SK-N-SH (cell line): ENCODE data around the gene KCNK4. TPM values are rescaled to one million over a fixed set of nuclear protein-coding genes. Genes with fewer than 3 reads are reported as not detected.

Experiments
- CTCF ChIA-PET: fragments of 300-600, 350-600 bp; formaldehyde crosslinking; extraction: SDS; loops from one replicate; lab custom pipeline; 2021; lab: Yijun Ruan, JAX
- POLR2A ChIA-PET: fragments of 350-600 bp; sonication (Branson Sonifier 250); formaldehyde crosslinking; extraction: SDS; loops from one replicate; lab custom pipeline; 2020; ENCODE audit warnings: antibody characterized with exemption, inconsistent platforms; lab: Yijun Ruan, JAX
- DNase-seq: peaks from one replicate; pipeline ENCODE4 v3.0.0; 2012
- H2AFZ ChIP-seq: fragments of 200-600 bp; sonication (generic); 2 replicates; pipeline ENCODE4 v1.8.1; 2016; ENCODE audit warnings: antibody characterized with exemption, mild to moderate bottlenecking, low read depth
- H3F3A ChIP-seq: fragments of 200-600 bp; sonication (generic); replicated peaks from 2 replicates; pipeline ENCODE3; 2016; ENCODE audit warnings: antibody characterized with exemption, mild to moderate bottlenecking; ENCODE audit not compliant: insufficient read depth
- H3K27ac ChIP-seq, 2 experiments: fragments of 200-500 bp in 1 of 2; fragments of 200-600 bp in 1 of 2; sonication (Bioruptor generic) in 1 of 2; sonication (generic), shearing (Covaris generic) in 1 of 2; 2 replicates each; pipeline versions ENCODE4 v1.5.1 to v1.6.1; 2014 to 2016; ENCODE audit warnings: low read depth in 2 of 2, inconsistent platforms in 1 of 2, low read length in 1 of 2, mild to moderate bottlenecking in 1 of 2, mixed read lengths in 1 of 2
- H3K27me3 ChIP-seq: fragments of 200-600 bp; sonication (generic), shearing (Covaris generic); 2 replicates; pipeline ENCODE4 v1.6.1; 2016; ENCODE audit warnings: mixed run types; ENCODE audit not compliant: insufficient read depth
- H3K36me3 ChIP-seq, 2 experiments: fragments of 200-500 bp in 1 of 2; fragments of 200-600 bp in 1 of 2; sonication (Bioruptor generic) in 1 of 2; sonication (generic) in 1 of 2; replicated peaks in 1 of 2; 2 replicates each; pipeline versions ENCODE3 to v1.5.1; 2014 to 2016; ENCODE audit warnings: low read length in 1 of 2, mild to moderate bottlenecking in 1 of 2; ENCODE audit not compliant: insufficient read depth in 2 of 2, control insufficient read depth in 1 of 2
- H3K4me1 ChIP-seq, 2 experiments: fragments of 200-500 bp in 1 of 2; fragments of 200-600 bp in 1 of 2; sonication (Bioruptor generic) in 1 of 2; sonication (generic), shearing (Covaris generic) in 1 of 2; 2 replicates each; pipeline versions ENCODE4 v1.5.1 to v1.6.1; 2014 to 2016; ENCODE audit warnings: low read depth in 1 of 2, low read length in 1 of 2, mixed run types in 1 of 2; ENCODE audit not compliant: insufficient read depth in 2 of 2, control insufficient read depth in 1 of 2
- H3K4me2 ChIP-seq: fragments of 200-600 bp; sonication (generic), shearing (Covaris generic); 2 replicates; pipeline ENCODE4 v1.6.1; 2017; ENCODE audit warnings: mixed run types
- H3K4me3 ChIP-seq, 2 experiments: fragments of 200-500 bp in 1 of 2; fragments of 200-600 bp in 1 of 2; sonication (Bioruptor generic) in 1 of 2; sonication (generic), shearing (Covaris generic) in 1 of 2; 2 replicates each; pipeline versions ENCODE4 v1.5.1 to v1.8.1; 2014 to 2016; ENCODE audit warnings: low read depth in 2 of 2, inconsistent platforms in 1 of 2, low read length in 1 of 2, mild to moderate bottlenecking in 1 of 2, mixed read lengths in 1 of 2, moderate library complexity in 1 of 2
- H3K79me2 ChIP-seq: fragments of 200-600 bp; sonication (generic); 2 replicates; pipeline ENCODE4 v1.8.1; 2017; ENCODE audit warnings: mild to moderate bottlenecking; ENCODE audit not compliant: insufficient read depth
- H3K9ac ChIP-seq: fragments of 200-600 bp; sonication (generic); 2 replicates; pipeline ENCODE4 v1.6.1; 2017; ENCODE audit warnings: mixed run types
- H3K9me2 ChIP-seq: fragments of 200-600 bp; sonication (generic); 2 replicates; pipeline ENCODE4 v1.6.1; 2017; ENCODE audit warnings: mixed run types
- H3K9me3 ChIP-seq: fragments of 200-600 bp; sonication (generic); 2 replicates; pipeline ENCODE4 v1.6.1; 2017; ENCODE audit warnings: mixed run types, mild to moderate bottlenecking, moderate library complexity
- H4K20me1 ChIP-seq: fragments of 200-600 bp; sonication (generic); 2 replicates; pipeline ENCODE4 v1.6.1; 2017; ENCODE audit warnings: mild to moderate bottlenecking, mixed run types; ENCODE audit not compliant: insufficient read depth
- CTCF ChIP-seq: fragments of 200-600 bp; sonication (generic); IDR thresholded peaks from 2 replicates; pipeline ENCODE4 v1.6.1; 2017; ENCODE audit warnings: antibody characterized with exemption, mild to moderate bottlenecking, moderate library complexity
- FOSL2 ChIP-seq: IDR thresholded peaks from 2 replicates; pipeline ENCODE4 v1.4.0; 2012; ENCODE audit warnings: low read depth, mild to moderate bottlenecking, moderate library complexity, borderline replicate concordance
- FOXJ3 ChIP-seq: sonication (generic); formaldehyde crosslinking; IDR thresholded peaks from 2 replicates; pipeline ENCODE4 v1.5.1; 2020; ENCODE audit warnings: mild to moderate bottlenecking, missing genetic modification reagents
- MAX ChIP-seq: IDR thresholded peaks from 2 replicates; pipeline ENCODE4 v1.4.0; 2012; ENCODE audit warnings: low read depth
- MEF2A ChIP-seq: IDR thresholded peaks from 2 replicates; pipeline ENCODE4 v1.4.0; 2012; ENCODE audit warnings: low read depth, borderline replicate concordance
- PBX3 ChIP-seq: IDR thresholded peaks from 2 replicates; pipeline ENCODE4; 2012
- RCOR1 ChIP-seq: fragments of 150-350 bp; IDR thresholded peaks from 2 replicates; pipeline ENCODE4 v1.6.1; 2017; ENCODE audit warnings: antibody characterized with exemption, low read length
- SIN3A ChIP-seq: IDR thresholded peaks from 2 replicates; pipeline ENCODE4 v1.6.1; 2012; ENCODE audit warnings: low read depth, mild to moderate bottlenecking, low read length, moderate library complexity, borderline replicate concordance
- TAF1 ChIP-seq: IDR thresholded peaks from 2 replicates; pipeline ENCODE4 v1.6.1; 2012; ENCODE audit warnings: low read depth, mild to moderate bottlenecking, low read length, moderate library complexity, borderline replicate concordance
- TEAD4 ChIP-seq: IDR thresholded peaks from 2 replicates; pipeline ENCODE4 v1.4.0; 2012; ENCODE audit warnings: mild to moderate bottlenecking, borderline replicate concordance; ENCODE audit not compliant: insufficient read depth
- USF2 ChIP-seq: fragments of 150-350 bp; IDR thresholded peaks from 2 replicates; pipeline ENCODE4 v1.6.1; 2017; ENCODE audit warnings: antibody characterized with exemption, low read length, low read depth, borderline replicate concordance
- YY1 ChIP-seq: IDR thresholded peaks from 2 replicates; pipeline ENCODE4 v1.4.0; 2012; ENCODE audit warnings: low read depth, mild to moderate bottlenecking
- WGBS: methylation state at CpG from one replicate; pipeline ENCODE4 v1.1.6; 2017; ENCODE audit warnings: low lambda C conversion rate; 5-methylcytosine and 5-hydroxymethylcytosine counted together
- polyA plus RNA-seq, 3 experiments: library from polyadenylated mRNA; depleted of rRNA; stranded (reverse); fragments of >200 nt; gene quantifications; 2 replicates each; pipeline ENCODE4 v1.2.3, GENCODE V29; 2012

KCNK4 gene
- polyA plus RNA-seq, 1 of the 3 experiments (the other 2 are of a cell fraction): 0.16 TPM

GRCh38 chr11:64338716-64339115 lies 47.6 kb downstream of the KCNK4 start:
- TF ChIP-seq SIN3A (no peak), PBX3 (no peak), MAX (no peak), CTCF (no peak), RCOR1 (no peak), MEF2A (no peak), TEAD4 (no peak)
- Histone ChIP-seq H3F3A (peaks cover 5% of the 10 kb centered on the region), H3K4me2 (no peak overlapping the region), H3K27me3 (no peaks in the 10 kb centered on the region), H4K20me1 (no peaks in the 10 kb centered on the region), H3K9me2 (no peaks in the 10 kb centered on the region), H3K9ac (no peak overlapping the region), H3K4me3 (no peak overlapping the region), H3K4me1 (peaks cover 0 to 4% of the 10 kb centered on the region in 2 experiments; a peak in 1 of 4 replicates), H3K79me2 (no peaks in the 10 kb centered on the region), H3K9me3 (no peaks in the 10 kb centered on the region), H3K36me3 (no peaks in the 10 kb centered on the region), H3K27ac (no peak overlapping the region), H2AFZ (no peak overlapping the region)
- no peak for DNase-seq
- WGBS: 82% methylated on average over 7 of the region's 8 CpGs
- ChIA-PET POLR2A (no interaction called here), CTCF (interaction anchor here (1.2 kb wide), 1 partner anchor 16 kb away, joined by 3 read pairs; no protein-coding TSS in a partner anchor)

GRCh38 chr11:64339286-64339685 lies 48.2 kb downstream of the KCNK4 start:
- TF ChIP-seq YY1: no peak
- no peak for TF ChIP-seq TAF1
- no peak for TF ChIP-seq FOSL2
- no peak for TF ChIP-seq USF2
- no peak for TF ChIP-seq FOXJ3 (CRISPR knock-in tag)
- no peak overlapping the region for H3K4me3 ChIP-seq
- CTCF ChIA-PET: no interaction called here
- no peak for DNase-seq
- H3K9me3 ChIP-seq: no peaks in the 10 kb centered on the region
- H3K36me3 ChIP-seq: no peaks in the 10 kb centered on the region
- 63% methylated on average over 4 of the region's 4 CpGs for WGBS
- no peaks in the 10 kb centered on the region for H3K79me2 ChIP-seq
- peaks cover 0 to 4% of the 10 kb centered on the region in 2 experiments; a peak in 1 of 4 replicates for H3K4me1 ChIP-seq
- H3F3A ChIP-seq: peaks cover 5% of the 10 kb centered on the region
- H4K20me1 ChIP-seq: no peaks in the 10 kb centered on the region
- H2AFZ ChIP-seq: no peak overlapping the region
- no peak overlapping the region for H3K4me2 ChIP-seq
- H3K9me2 ChIP-seq: no peaks in the 10 kb centered on the region
- POLR2A ChIA-PET: no interaction called here
- H3K9ac ChIP-seq: no peak overlapping the region
- H3K27me3 ChIP-seq: no peaks in the 10 kb centered on the region
- H3K27ac ChIP-seq: no peak overlapping the region
